Loucy (cell line): Measurements from ENCODE around the gene RAP1GAP2.

Experiments
- CTCF ChIP-seq: fragments of 200-600 bp; sonication (generic); conservative IDR thresholded peaks from 2 replicates; pipeline ENCODE4 v1.5.1; 2014; ENCODE audit warnings: mild to moderate bottlenecking, antibody characterized with exemption, low read length
- EZH2phosphoT487 ChIP-seq: fragments of 200-600 bp; IDR thresholded peaks from 2 replicates; pipeline ENCODE4 v1.6.1; 2018; ENCODE audit warnings: antibody characterized with exemption, mild to moderate bottlenecking, moderate library complexity, borderline replicate concordance

GRCh38 chr17:2954898-2955445 lies 158.7 kb downstream of the RAP1GAP2 start:
- no peak for TF ChIP-seq CTCF
- TF ChIP-seq EZH2phosphoT487 = no peak
